Measurements from ENCODE around the gene CNTN2. TPM values are rescaled to one million over a fixed set of nuclear protein-coding genes. Genes with fewer than 3 reads are reported as not detected.

The CNTN2 gene
- total RNA-seq, 1 donor = not detected

GRCh38 chr1:205020466-205020865 lies 22.5 kb upstream of the CNTN2 start:
- no peak overlapping the region for H3K4me3 ChIP-seq (ENCODE audit: low read depth, low read length)
- DNase-seq (ENCODE audit: low read depth) = no peak
- no peak for TF ChIP-seq CTCF (IDR thresholded peaks at IDR 0.05; ENCODE audit: insufficient read depth, low read depth, low read length)

GRCh38 chr1:205024679-205025078 lies 18.3 kb upstream of the CNTN2 start:
- no peak for TF ChIP-seq CTCF (IDR thresholded peaks at IDR 0.05; ENCODE audit: insufficient read depth, low read depth, low read length)
- H3K4me3 ChIP-seq (ENCODE audit: low read depth, low read length) = no peak overlapping the region
- no peak for DNase-seq (ENCODE audit: low read depth)

- no peak for DNase-seq (ENCODE audit: low read depth)
- TF ChIP-seq CTCF (IDR thresholded peaks at IDR 0.05; ENCODE audit: insufficient read depth, low read depth, low read length) = no peak
- H3K4me3 ChIP-seq (ENCODE audit: low read depth, low read length) = no peak overlapping the region
Observed at GRCh38 chr1:205025239-205025638, 17.8 kb upstream of the CNTN2 start.

GRCh38 chr1:205026181-205026580 lies 16.8 kb upstream of the CNTN2 start:
- no peak for DNase-seq (ENCODE audit: low read depth)
- H3K4me3 ChIP-seq (ENCODE audit: low read depth, low read length) = no peak overlapping the region
- no peak for TF ChIP-seq CTCF (IDR thresholded peaks at IDR 0.05; ENCODE audit: insufficient read depth, low read depth, low read length)

- H3K4me3 ChIP-seq (ENCODE audit: low read depth, low read length) = no peak overlapping the region
- TF ChIP-seq CTCF (IDR thresholded peaks at IDR 0.05; ENCODE audit: insufficient read depth, low read depth, low read length) = no peak
- DNase-seq (ENCODE audit: low read depth) = no peak
Observed at GRCh38 chr1:205028390-205028789, 14.6 kb upstream of the CNTN2 start.

- no peak for TF ChIP-seq CTCF (IDR thresholded peaks at IDR 0.05; ENCODE audit: insufficient read depth, low read depth, low read length)
- no peak for DNase-seq (ENCODE audit: low read depth)
- no peak overlapping the region for H3K4me3 ChIP-seq (ENCODE audit: low read depth, low read length)
Observed at GRCh38 chr1:205028924-205029323, 14.1 kb upstream of the CNTN2 start.

- no peak for TF ChIP-seq CTCF (IDR thresholded peaks at IDR 0.05; ENCODE audit: insufficient read depth, low read depth, low read length)
- no peak for DNase-seq (ENCODE audit: low read depth)
- no peak overlapping the region for H3K4me3 ChIP-seq (ENCODE audit: low read depth, low read length)
Observed at GRCh38 chr1:205030241-205030640, 12.8 kb upstream of the CNTN2 start.

Data from fibroblast of villous mesenchyme (primary cell).